HEK293 (cell line): Measurements from ENCODE around the gene ZNF614.

Source experiments
- ELK4 ChIP-seq: IDR thresholded peaks from 2 replicates; pipeline ENCODE4 v1.6.1; 2011; ENCODE audit warnings: mild to moderate bottlenecking, low read depth, low read length, borderline replicate concordance
- GLI4 ChIP-seq: fragments of 450-650 bp; formaldehyde crosslinking; IDR thresholded peaks from 2 replicates; pipeline ENCODE4 v1.5.1; 2016; ENCODE audit warnings: missing biosample characterization, missing genetic modification characterization
- HOXA7 ChIP-seq: sonication (generic); formaldehyde crosslinking; IDR thresholded peaks from 2 replicates; pipeline ENCODE4 v1.8.1; 2022; ENCODE audit warnings: missing genetic modification reagents, borderline replicate concordance
- HOXC10 ChIP-seq: sonication (generic); formaldehyde crosslinking; IDR thresholded peaks from 2 replicates; pipeline ENCODE4 v1.8.1; 2023; ENCODE audit warnings: mild to moderate bottlenecking, missing genetic modification reagents
- INSM2 ChIP-seq: fragments of 450-650 bp; formaldehyde crosslinking; IDR thresholded peaks from 2 replicates; pipeline ENCODE4 v1.5.1; 2016; ENCODE audit warnings: missing biosample characterization, missing genetic modification characterization
- KLF1 ChIP-seq: fragments of 450-650 bp; formaldehyde crosslinking; IDR thresholded peaks from 2 replicates; pipeline ENCODE4 v1.5.1; 2016; ENCODE audit warnings: missing biosample characterization, missing genetic modification characterization
- PRDM1 ChIP-seq: fragments of 450-650 bp; formaldehyde crosslinking; IDR thresholded peaks from 2 replicates; pipeline ENCODE4; 2016; ENCODE audit warnings: missing biosample characterization, missing genetic modification characterization
- RBAK ChIP-seq: fragments of 450-650 bp; formaldehyde crosslinking; IDR thresholded peaks from 2 replicates; pipeline ENCODE4 v1.5.1; 2016; ENCODE audit warnings: missing biosample characterization, missing genetic modification characterization
- SP3 ChIP-seq: fragments of 450-650 bp; formaldehyde crosslinking; IDR thresholded peaks from 2 replicates; pipeline ENCODE4 v1.5.1; 2016; ENCODE audit warnings: missing biosample characterization, missing genetic modification characterization
- ZBTB8A ChIP-seq: fragments of 450-650 bp; formaldehyde crosslinking; IDR thresholded peaks from 2 replicates; pipeline ENCODE4 v1.5.1; 2016; ENCODE audit warnings: missing biosample characterization, missing genetic modification characterization
- ZNF138 ChIP-seq: fragments of 450-650 bp; formaldehyde crosslinking; IDR thresholded peaks from 2 replicates; pipeline ENCODE4 v1.5.1; 2016; ENCODE audit warnings: missing biosample characterization, missing genetic modification characterization, borderline replicate concordance
- ZNF148 ChIP-seq: fragments of 450-650 bp; formaldehyde crosslinking; IDR thresholded peaks from 2 replicates; pipeline ENCODE4 v1.5.0; 2017; ENCODE audit warnings: missing biosample characterization, missing genetic modification characterization, borderline replicate concordance
- ZNF292 ChIP-seq: fragments of 450-650 bp; formaldehyde crosslinking; IDR thresholded peaks from 2 replicates; pipeline ENCODE4 v1.5.1; 2016; ENCODE audit warnings: low read depth, missing biosample characterization, missing genetic modification characterization, borderline replicate concordance
- ZNF555 ChIP-seq: fragments of 450-650 bp; formaldehyde crosslinking; conservative IDR thresholded peaks from 2 replicates; pipeline ENCODE4 v1.5.1; 2017; ENCODE audit warnings: missing biosample characterization, mild to moderate bottlenecking, missing genetic modification characterization, inconsistent platforms
- ZNF558 ChIP-seq: fragments of 450-650 bp; formaldehyde crosslinking; IDR thresholded peaks from 2 replicates; pipeline ENCODE4 v1.5.1; 2016; ENCODE audit warnings: missing biosample characterization, missing genetic modification characterization
- ZNF560 ChIP-seq: fragments of 450-650 bp; formaldehyde crosslinking; IDR thresholded peaks from 2 replicates; pipeline ENCODE4 v1.5.1; 2017; ENCODE audit warnings: missing biosample characterization, missing genetic modification characterization, borderline replicate concordance
- ZNF623 ChIP-seq: fragments of 450-650 bp; formaldehyde crosslinking; IDR thresholded peaks from 2 replicates; pipeline ENCODE4 v1.5.1; 2016; ENCODE audit warnings: missing biosample characterization, missing genetic modification characterization
- ZNF626 ChIP-seq: fragments of 450-650 bp; sonication (Bioruptor Pico); formaldehyde crosslinking; IDR thresholded peaks from 2 replicates; pipeline ENCODE4 v1.5.1; 2018; ENCODE audit warnings: missing biosample characterization, missing genetic modification characterization, inconsistent platforms
- ZNF664 ChIP-seq: fragments of 450-650 bp; formaldehyde crosslinking; IDR thresholded peaks from 2 replicates; pipeline ENCODE4 v1.5.1; 2016; ENCODE audit warnings: missing biosample characterization, missing genetic modification characterization
- ZNF692 ChIP-seq: fragments of 450-650 bp; formaldehyde crosslinking; IDR thresholded peaks from 2 replicates; pipeline ENCODE4 v1.5.1; 2016; ENCODE audit warnings: missing biosample characterization, missing genetic modification characterization
- ZNF843 ChIP-seq: fragments of 450-650 bp; formaldehyde crosslinking; IDR thresholded peaks from 2 replicates; pipeline ENCODE4 v1.5.1; 2016; ENCODE audit warnings: missing biosample characterization, missing genetic modification characterization
- TF ChIP-seq, protein P1 (sequence below): fragments of 450-650 bp; formaldehyde crosslinking; IDR thresholded peaks from 2 replicates; pipeline ENCODE4 v1.5.1; 2017; ENCODE audit warnings: missing biosample characterization, missing genetic modification characterization
- TF ChIP-seq, protein P2 (sequence below): fragments of 450-650 bp; formaldehyde crosslinking; IDR thresholded peaks from 2 replicates; pipeline ENCODE4 v1.5.1; 2016; ENCODE audit warnings: missing biosample characterization, missing genetic modification characterization
- TF ChIP-seq, protein P3 (sequence below): fragments of 450-650 bp; formaldehyde crosslinking; IDR thresholded peaks from 2 replicates; pipeline ENCODE4 v1.5.1; 2016; ENCODE audit warnings: missing biosample characterization, missing genetic modification characterization, low read depth

ZNF614 gene

DNA sequence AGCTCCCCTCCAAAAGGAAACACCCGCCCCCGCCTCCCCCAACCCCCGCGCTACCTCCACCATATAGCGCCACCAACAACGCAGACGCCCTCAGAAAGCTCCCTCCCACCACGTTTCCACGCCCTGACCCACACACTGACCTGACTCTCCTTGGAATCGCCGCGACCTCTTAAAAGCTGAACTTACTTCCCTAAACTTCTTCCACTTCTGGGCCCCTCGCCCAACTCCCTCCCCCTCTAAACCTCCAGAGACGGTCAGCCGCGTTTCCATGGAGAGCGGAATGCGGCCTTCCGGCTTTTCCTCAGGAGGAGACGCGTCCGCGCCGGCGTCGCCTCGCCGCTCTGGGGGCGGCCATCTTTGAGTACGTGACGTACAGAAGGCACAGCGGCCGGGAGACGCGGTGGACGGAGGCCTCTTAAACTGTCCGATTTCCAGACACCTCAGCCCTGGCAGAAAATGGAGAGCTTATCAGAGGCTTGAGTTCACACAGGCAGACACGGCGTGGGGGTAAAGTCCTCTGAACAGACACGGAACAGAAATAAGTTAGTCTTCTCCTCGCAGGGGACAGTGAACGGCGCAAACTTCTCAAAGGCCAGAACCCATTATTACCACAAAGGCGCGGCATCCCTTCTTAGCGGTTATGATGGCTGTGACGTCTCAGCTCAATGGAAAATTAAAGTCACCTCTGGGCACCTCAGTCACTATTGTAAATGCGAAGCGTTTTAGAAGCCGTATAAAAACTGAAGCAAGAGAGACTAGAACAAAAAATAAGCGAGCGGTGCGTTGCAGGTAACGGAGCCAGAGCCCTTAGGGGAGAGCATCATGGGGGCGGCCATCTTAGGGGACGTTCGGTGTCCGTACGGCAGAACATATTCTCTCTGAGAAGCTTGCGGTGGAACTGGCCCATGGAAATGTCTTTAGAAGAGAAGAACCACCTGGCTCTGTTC, 20.6 kb upstream of the ZNF614 start, which contains the start of gene ZNF432 (continued):
- TF ChIP-seq ZNF664 (tag by site-specific recombination) (no peak), ZNF138 (tag by site-specific recombination) (no peak), HOXC10 (CRISPR knock-in tag) (no peak), SP3 (tag by site-specific recombination) (peak; percentile 71), ZNF558 (tag by site-specific recombination) (no peak), HOXA7 (CRISPR knock-in tag) (no peak), INSM2 (tag by site-specific recombination) (no peak), ELK4 (no peak), ZNF626 (tag by site-specific recombination) (no peak), ZNF843 (tag by site-specific recombination) (0 out of 2 replicates have a peak, but pooled peaks have one; percentile 21), RBAK (tag by site-specific recombination) (no peak), ZNF692 (0 out of 2 replicates have a peak, but pooled peaks have one; percentile 73), ZNF623 (tag by site-specific recombination) (no peak), ZBTB8A (no peak; the same call in 1 of the 2 replicates), KLF1 (tag by site-specific recombination) (no peak; the same call in 1 of the 2 replicates), ZNF292 (tag by site-specific recombination) (no peak), PRDM1 (no peak), ZNF555 (tag by site-specific recombination) (no peak), ZNF148 (no peak), ZNF560 (tag by site-specific recombination) (no peak), GLI4 (tag by site-specific recombination) (0 out of 2 replicates have a peak, but pooled peaks have one; percentile 16)
- TF ChIP-seq, protein P1, sequence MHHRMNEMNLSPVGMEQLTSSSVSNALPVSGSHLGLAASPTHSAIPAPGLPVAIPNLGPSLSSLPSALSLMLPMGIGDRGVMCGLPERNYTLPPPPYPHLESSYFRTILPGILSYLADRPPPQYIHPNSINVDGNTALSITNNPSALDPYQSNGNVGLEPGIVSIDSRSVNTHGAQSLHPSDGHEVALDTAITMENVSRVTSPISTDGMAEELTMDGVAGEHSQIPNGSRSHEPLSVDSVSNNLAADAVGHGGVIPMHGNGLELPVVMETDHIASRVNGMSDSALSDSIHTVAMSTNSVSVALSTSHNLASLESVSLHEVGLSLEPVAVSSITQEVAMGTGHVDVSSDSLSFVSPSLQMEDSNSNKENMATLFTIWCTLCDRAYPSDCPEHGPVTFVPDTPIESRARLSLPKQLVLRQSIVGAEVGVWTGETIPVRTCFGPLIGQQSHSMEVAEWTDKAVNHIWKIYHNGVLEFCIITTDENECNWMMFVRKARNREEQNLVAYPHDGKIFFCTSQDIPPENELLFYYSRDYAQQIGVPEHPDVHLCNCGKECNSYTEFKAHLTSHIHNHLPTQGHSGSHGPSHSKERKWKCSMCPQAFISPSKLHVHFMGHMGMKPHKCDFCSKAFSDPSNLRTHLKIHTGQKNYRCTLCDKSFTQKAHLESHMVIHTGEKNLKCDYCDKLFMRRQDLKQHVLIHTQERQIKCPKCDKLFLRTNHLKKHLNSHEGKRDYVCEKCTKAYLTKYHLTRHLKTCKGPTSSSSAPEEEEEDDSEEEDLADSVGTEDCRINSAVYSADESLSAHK (tag by site-specific recombination): no peak
- TF ChIP-seq, protein P2, sequence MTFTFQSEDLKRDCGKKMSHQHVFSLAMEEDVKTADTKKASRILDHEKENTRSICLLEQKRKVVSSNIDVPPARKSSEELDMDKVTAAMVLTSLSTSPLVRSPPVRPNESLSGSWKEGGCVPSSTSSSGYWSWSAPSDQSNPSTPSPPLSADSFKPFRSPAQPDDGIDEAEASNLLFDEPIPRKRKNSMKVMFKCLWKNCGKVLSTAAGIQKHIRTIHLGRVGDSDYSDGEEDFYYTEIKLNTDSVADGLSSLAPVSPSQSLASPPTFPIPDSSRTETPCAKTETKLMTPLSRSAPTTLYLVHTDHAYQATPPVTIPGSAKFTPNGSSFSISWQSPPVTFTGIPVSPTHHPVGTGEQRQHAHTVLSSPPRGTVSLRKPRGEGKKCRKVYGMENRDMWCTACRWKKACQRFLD: no peak
- TF ChIP-seq, protein P3, sequence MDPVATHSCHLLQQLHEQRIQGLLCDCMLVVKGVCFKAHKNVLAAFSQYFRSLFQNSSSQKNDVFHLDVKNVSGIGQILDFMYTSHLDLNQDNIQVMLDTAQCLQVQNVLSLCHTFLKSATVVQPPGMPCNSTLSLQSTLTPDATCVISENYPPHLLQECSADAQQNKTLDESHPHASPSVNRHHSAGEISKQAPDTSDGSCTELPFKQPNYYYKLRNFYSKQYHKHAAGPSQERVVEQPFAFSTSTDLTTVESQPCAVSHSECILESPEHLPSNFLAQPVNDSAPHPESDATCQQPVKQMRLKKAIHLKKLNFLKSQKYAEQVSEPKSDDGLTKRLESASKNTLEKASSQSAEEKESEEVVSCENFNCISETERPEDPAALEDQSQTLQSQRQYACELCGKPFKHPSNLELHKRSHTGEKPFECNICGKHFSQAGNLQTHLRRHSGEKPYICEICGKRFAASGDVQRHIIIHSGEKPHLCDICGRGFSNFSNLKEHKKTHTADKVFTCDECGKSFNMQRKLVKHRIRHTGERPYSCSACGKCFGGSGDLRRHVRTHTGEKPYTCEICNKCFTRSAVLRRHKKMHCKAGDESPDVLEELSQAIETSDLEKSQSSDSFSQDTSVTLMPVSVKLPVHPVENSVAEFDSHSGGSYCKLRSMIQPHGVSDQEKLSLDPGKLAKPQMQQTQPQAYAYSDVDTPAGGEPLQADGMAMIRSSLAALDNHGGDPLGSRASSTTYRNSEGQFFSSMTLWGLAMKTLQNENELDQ (tag by site-specific recombination): no peak
